HG03103 (cell line): ENCODE results near the gene PTH2R.
A peak's percentile ranks its signal among the peaks of the same experiment; 100 is the strongest.
"Not testable (repeated sequence)": the region's sequence is repeated elsewhere in the genome, so short reads cannot be mapped to it uniquely, and the experiment has no call there.

Experiments
- ATAC-seq: cut with Tn5 transposase; IDR thresholded peaks from one replicate; pipeline ENCODE4 v1.9.1; 2021; ENCODE audit warnings: low read depth; ENCODE audit not compliant: unreplicated experiment

Gene PTH2R

GRCh38 chr2:208389940-208390339 is 16.7 kb upstream of the PTH2R start:
- ATAC-seq = no peak

GRCh38 chr2:208392300-208392699 is 14.3 kb upstream of the PTH2R start:
- no peak for ATAC-seq

DNA sequence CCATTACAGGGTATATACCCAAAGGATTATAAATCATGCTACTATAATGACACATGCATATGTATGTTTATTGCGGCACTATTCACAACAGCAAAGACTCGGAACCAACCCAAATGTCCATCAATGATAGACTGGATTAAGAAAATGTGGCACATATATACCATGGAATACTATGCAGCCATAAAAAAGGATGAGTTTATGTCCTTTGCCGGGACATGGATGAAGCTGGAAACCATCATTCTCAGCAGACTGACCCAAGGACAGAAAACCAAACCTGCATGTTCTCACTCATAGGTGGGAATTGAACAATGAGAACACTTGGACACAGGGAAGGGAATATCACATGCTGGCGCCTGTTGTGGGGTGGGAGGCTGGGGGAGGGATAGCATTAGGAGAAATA is 9.8 kb upstream of the PTH2R start:
- ATAC-seq = not testable (repeated sequence)

GRCh38 chr2:208399201-208399600 is 7.4 kb upstream of the PTH2R start:
- ATAC-seq = no peak

DNA sequence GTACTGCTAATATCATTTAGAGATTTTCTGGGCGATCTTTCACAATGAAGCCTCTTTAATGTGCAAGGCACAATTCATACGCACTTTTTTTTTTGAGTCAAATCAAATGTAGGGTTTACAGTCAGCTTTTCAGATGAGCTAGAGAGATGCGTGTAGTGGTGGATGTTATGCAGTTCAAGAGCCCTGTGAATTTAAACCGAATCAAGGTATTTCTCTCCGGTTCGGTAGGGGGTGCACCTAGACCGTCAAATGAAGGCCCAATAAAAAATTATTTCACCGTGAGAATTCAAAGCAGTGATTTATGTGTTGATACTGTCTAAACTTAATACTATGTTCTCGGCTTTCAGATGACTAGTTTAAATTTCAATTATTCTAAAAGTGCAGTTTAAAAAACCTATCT is 1.1 kb downstream of the PTH2R start:
- ATAC-seq = no peak

DNA sequence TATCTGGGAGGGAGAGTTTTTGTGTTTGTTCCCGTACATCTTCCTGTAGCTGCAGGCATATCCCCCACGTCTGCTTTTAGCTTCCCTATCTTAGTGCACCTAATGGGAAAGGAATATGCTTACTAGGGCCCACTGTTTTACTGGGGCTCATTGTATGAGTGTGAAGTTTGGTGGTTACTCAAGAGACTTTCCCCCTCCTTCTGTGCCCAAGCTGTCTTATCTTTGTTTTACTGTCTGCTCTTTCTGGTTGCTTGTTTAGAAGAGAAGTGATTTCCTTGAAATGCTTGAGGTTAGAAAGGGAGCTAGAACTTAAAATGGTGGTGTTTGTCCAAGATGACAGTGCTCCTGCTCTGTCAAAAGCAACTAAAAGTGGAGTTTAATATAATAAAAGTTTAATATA is 7.3 kb downstream of the PTH2R start:
- no peak for ATAC-seq

DNA sequence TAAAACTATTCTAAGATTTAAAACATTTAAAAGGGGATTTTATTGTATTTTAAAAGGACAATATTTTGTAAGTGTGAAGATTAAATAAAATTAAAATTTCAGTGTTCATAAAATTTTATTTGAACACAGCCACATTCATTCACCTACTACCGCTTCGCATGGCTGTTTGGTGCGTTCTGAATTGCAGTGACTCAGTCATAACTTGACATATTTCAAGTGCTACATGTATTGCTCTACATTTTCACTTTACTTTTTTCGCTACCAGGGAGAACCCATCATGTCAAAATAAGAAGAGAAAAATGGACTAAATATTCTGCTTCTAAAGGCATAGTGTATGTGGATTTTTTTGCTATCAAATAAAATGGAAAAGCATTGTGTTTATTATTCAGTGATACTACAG is 8.7 kb downstream of the PTH2R start:
- ATAC-seq = no peak

DNA sequence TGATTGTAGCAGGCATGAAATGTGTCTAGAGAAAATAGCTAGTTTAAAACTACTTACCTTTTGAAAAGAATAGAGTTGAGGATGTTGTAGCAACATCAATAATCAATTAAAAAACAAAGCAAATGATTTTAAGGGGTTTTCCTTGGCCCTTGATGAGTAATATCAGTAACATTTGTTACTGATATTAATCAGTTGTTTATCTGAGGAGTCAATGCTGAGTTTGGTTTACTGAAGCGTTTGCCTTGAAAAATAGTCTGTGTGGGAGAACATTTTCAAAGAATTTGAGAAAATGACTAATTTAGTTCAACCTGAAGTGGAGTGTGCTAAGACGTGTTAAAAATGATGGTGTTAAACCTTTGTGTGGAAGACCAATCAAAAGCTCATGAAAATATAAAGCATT is 9.3 kb downstream of the PTH2R start:
- ATAC-seq = peak; percentile 61

- no peak for ATAC-seq
Measured at GRCh38 chr2:208426412-208427045, 19.9 kb downstream of the PTH2R start.

- ATAC-seq = no peak
Measured at GRCh38 chr2:208437755-208438154, 31.2 kb downstream of the PTH2R start.

GRCh38 chr2:208440716-208441115 is 34.1 kb downstream of the PTH2R start:
- no peak for ATAC-seq

GRCh38 chr2:208441951-208442350 is 35.4 kb downstream of the PTH2R start:
- no peak for ATAC-seq

DNA sequence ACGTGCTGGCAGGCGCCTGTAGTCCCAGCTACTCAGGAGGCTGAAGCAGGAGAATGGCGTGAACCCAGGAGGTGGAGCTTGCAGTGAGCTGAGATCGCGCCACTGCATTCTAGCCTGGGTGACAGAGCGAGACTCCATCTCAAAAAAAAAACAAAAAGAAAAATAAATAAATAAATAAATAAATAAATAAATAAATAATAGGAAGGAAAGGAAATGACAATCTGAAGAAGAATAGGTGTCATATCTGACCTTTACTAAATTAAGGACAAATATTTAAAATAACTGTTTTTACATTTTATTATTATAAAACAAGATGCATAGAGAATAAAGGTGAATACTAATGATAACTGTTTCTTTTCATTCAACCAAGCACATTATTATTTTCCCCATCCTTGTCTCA is 40.9 kb downstream of the PTH2R start:
- ATAC-seq = not testable (repeated sequence)

GRCh38 chr2:208451061-208451460 is 44.5 kb downstream of the PTH2R start:
- ATAC-seq = no peak

DNA sequence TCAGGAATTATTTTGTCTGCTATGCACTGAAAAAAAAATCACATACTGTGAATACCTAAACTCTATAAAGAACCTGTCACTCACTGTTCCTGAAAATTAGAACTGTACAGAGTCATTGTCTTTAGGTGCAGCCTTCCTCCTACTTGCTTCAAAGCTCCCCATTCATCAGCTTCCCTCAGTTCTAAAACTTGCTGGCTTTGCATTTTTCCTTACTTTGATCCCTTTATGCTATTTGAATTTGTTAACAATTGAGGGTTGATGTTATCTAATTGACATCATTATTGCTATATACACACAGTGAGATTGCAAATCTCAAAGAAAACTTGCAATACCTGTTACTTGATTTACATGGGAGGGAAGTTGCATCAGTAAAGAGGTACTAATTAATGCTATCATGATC is 48.3 kb downstream of the PTH2R start:
- no peak for ATAC-seq

- ATAC-seq = no peak
Measured at GRCh38 chr2:208463721-208464120, 57.1 kb downstream of the PTH2R start.

DNA sequence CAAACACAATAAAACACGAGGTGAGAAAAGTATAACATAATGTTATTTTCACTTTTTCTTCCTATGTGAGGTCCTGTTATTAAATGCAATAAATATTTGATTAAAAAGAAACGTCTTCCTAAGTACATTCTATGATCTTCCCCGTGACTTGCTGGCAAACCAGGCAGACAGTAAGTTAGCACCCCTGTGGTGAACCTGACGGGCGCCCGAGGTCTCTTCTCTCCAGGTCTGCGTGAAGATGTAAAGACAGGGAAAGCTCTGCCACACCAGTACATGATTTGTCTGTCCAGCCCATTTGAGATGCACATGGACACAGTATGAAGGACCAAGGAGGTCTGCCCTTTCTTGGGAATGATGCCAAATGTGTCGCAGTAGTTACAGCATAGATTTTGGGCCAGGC is 57.6 kb downstream of the PTH2R start:
- no peak for ATAC-seq

GRCh38 chr2:208466151-208466919 is 59.7 kb downstream of the PTH2R start:
- peak; percentile 86 for ATAC-seq

GRCh38 chr2:208466920-208467298 is 60.3 kb downstream of the PTH2R start:
- ATAC-seq = no peak

- ATAC-seq = no peak
Measured at GRCh38 chr2:208467564-208467963, 61.0 kb downstream of the PTH2R start.

DNA sequence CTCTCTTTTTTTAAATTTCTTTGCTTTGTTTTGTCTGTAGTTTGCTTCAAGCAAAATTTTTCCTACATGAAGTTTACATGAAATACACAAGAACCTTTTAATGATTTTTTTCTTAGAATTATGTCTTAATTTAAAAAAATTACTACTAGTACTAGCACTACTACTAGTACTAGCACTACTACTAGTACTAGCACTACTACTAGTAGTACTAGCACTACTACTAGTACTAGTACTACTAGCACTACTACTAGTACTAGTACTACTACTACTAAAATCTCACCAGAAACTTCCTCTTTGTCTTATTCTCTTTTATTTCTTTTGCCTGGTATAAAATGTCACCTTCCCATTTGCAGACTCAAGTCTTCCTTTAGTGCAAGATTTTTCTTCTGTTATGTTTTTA is 71.1 kb downstream of the PTH2R start:
- no peak for ATAC-seq

GRCh38 chr2:208479342-208479741 is 72.8 kb downstream of the PTH2R start:
- ATAC-seq = peak; percentile 69
